K562 (cell line): ENCODE data around the gene PSMD2. TPM values are rescaled to one million over a fixed set of nuclear protein-coding genes. Genes with fewer than 3 reads are reported as not detected.

Experiments used
- ATAC-seq: fragments of 200-7000 bp; cut with Tn5 transposase; 3 replicates; pipeline ENCODE4 v1.9.1; 2020; ENCODE audit warnings: moderate library complexity
- BruUV-seq: library from RNA; stranded (reverse); fragments of 400-500 nt; replicated peaks from 2 replicates; lab custom pipeline; 2021; lab: Mats Ljungman, UMichigan
- CTCF ChIA-PET: fragments of 300-600 bp; formaldehyde crosslinking; extraction: SDS; loops from one replicate; lab custom pipeline; 2021; ENCODE audit warnings: low intra/inter-chr PET ratio; lab: Yijun Ruan, JAX
- POLR2A ChIA-PET: fragments of 300-600, 350-650 bp; sonication (Branson Sonifier 250); formaldehyde crosslinking; extraction: SDS; loops from one replicate; lab custom pipeline; 2021; ENCODE audit warnings: antibody characterized with exemption, inconsistent platforms; lab: Yijun Ruan, JAX
- DNase-seq, 4 experiments: peaks; one replicate each; pipeline versions ENCODE4 v3.0.0 to v3.0.0-alpha.2; 2011 to 2018; ENCODE audit warnings: low spot score in 3 of 4, mixed read lengths in 3 of 4; ENCODE audit errors: extremely low read depth in 1 of 4
- FAIRE-seq: peaks from 2 replicates; lab custom pipeline; 2011; peaks lifted over from hg19 to GRCh38; lab: Jason Lieb, UNC
- H2AFZ ChIP-seq: 2 replicates; pipeline ENCODE4 v1.6.0; 2011; ENCODE audit warnings: low read depth, low read length, control low read depth, inconsistent platforms
- H3K27ac ChIP-seq: fragments of 200-600 bp; 3 replicates; pipeline ENCODE4 v1.8.0; 2011; ENCODE audit warnings: low read depth, mild to moderate bottlenecking, control low read depth, inconsistent platforms, low read length, moderate library complexity, mixed read lengths; ENCODE audit errors: extremely low read depth
- H3K27me3 ChIP-seq, 2 experiments: fragments of 300-600 bp in 1 of 2; 2 replicates in 1 of 2; 3 replicates in 1 of 2; pipeline versions ENCODE4 v1.6.0 to v1.8.0; 2011; ENCODE audit warnings: inconsistent platforms in 2 of 2, low read length in 2 of 2, mild to moderate bottlenecking in 1 of 2, mixed read lengths in 1 of 2, moderate library complexity in 1 of 2; ENCODE audit not compliant: control insufficient read depth in 2 of 2, insufficient read depth in 2 of 2
- H3K36me3 ChIP-seq: fragments of 300-600 bp; 3 replicates; pipeline ENCODE4 v1.8.0; 2011; ENCODE audit warnings: mild to moderate bottlenecking, low read length, inconsistent platforms; ENCODE audit not compliant: control insufficient read depth, insufficient read depth
- H3K4me1 ChIP-seq, 2 experiments: fragments of 200-600 bp in 1 of 2; replicated peaks in 1 of 2; 2 replicates in 1 of 2; 3 replicates in 1 of 2; pipeline versions ENCODE4 v1.5.1 to v1.8.0; 2011; ENCODE audit warnings: inconsistent platforms in 2 of 2, low read length in 2 of 2, mild to moderate bottlenecking in 1 of 2, mixed read lengths in 1 of 2, moderate library complexity in 1 of 2; ENCODE audit not compliant: control insufficient read depth in 2 of 2, insufficient read depth in 2 of 2
- H3K4me2 ChIP-seq: 2 replicates; pipeline ENCODE4 v1.6.1; 2011; ENCODE audit warnings: low read length, control low read depth, inconsistent platforms, mixed read lengths; ENCODE audit not compliant: insufficient read depth
- H3K4me3 ChIP-seq: fragments of 200-600 bp; sonication (generic), shearing (Covaris generic); 2 replicates; pipeline ENCODE4 v1.5.1; 2016; ENCODE audit warnings: control low read depth, inconsistent platforms
- H3K79me2 ChIP-seq: fragments of 200-600 bp; 3 replicates; pipeline ENCODE4 v1.8.0; 2011; ENCODE audit warnings: low read length, inconsistent platforms; ENCODE audit not compliant: control insufficient read depth, insufficient read depth
- H3K9ac ChIP-seq, 2 experiments: 2 replicates each; pipeline versions ENCODE4 v1.6.0 to v1.6.1; 2011; ENCODE audit warnings: low read depth in 2 of 2, low read length in 2 of 2, control low read depth in 1 of 2, inconsistent platforms in 1 of 2, mild to moderate bottlenecking in 1 of 2, mixed read lengths in 1 of 2; ENCODE audit not compliant: insufficient read depth in 1 of 2
- H3K9me1 ChIP-seq: one replicate; pipeline ENCODE4 v1.6.0; 2011; ENCODE audit warnings: inconsistent platforms, mild to moderate bottlenecking, low read length, moderate library complexity; ENCODE audit not compliant: control insufficient read depth, insufficient read depth
- H3K9me3 ChIP-seq: replicated peaks from 2 replicates; pipeline ENCODE4 v1.5.1; 2011; ENCODE audit warnings: low read depth, low read length, inconsistent platforms; ENCODE audit not compliant: control insufficient read depth, insufficient read depth
- H4K20me1 ChIP-seq: replicated peaks from 2 replicates; pipeline ENCODE4 v1.6.1; 2011; ENCODE audit warnings: low read length, inconsistent platforms, mixed read lengths; ENCODE audit not compliant: control insufficient read depth, insufficient read depth
- BMI1 ChIP-seq: fragments of 150-350 bp; IDR thresholded peaks from 2 replicates; pipeline ENCODE4 v1.6.1; 2014; ENCODE audit warnings: low read length
- FOXK1 ChIP-seq: sonication (generic); formaldehyde crosslinking; IDR thresholded peaks from 2 replicates; pipeline ENCODE4 v1.8.0; 2022; ENCODE audit warnings: missing genetic modification reagents, mild to moderate bottlenecking, borderline replicate concordance
- HNRNPL ChIP-seq: fragments of 200-400 bp; formaldehyde crosslinking; IDR thresholded peaks from 2 replicates; pipeline ENCODE4 v1.6.1; 2017; ENCODE audit warnings: low read depth, mild to moderate bottlenecking, low read length
- MCM2 ChIP-seq: fragments of 450-650 bp; IDR thresholded peaks from 2 replicates; pipeline ENCODE4 v1.6.1; 2017; ENCODE audit warnings: low read depth, mild to moderate bottlenecking
- MECOM ChIP-seq: fragments of 250-450 bp; sonication (Bioruptor Pico); IDR thresholded peaks from 2 replicates; pipeline ENCODE4 v1.8.0; 2022; ENCODE audit warnings: inconsistent platforms
- MED1 ChIP-seq: sonication (generic); formaldehyde crosslinking; IDR thresholded peaks from 2 replicates; pipeline ENCODE4 v1.8.1; 2023; ENCODE audit warnings: missing genetic modification reagents, borderline replicate concordance
- MXI1 ChIP-seq: IDR thresholded peaks from 2 replicates; pipeline ENCODE4 v1.6.1; 2011; ENCODE audit warnings: low read depth, mild to moderate bottlenecking, improper control_type of control experiment, low read length
- TEAD1 ChIP-seq, 2 experiments: fragments of 450-650 bp in 1 of 2; sonication (generic) in 1 of 2; formaldehyde crosslinking; IDR thresholded peaks; 2 replicates each; pipeline versions ENCODE4 v1.4.0 to v1.8.0; 2020 to 2022; ENCODE audit warnings: mild to moderate bottlenecking in 2 of 2, missing genetic modification reagents in 1 of 2
- ZNF165 ChIP-seq: fragments of 250-450 bp; sonication (Bioruptor Pico); IDR thresholded peaks from 2 replicates; pipeline ENCODE4 v1.4.0; 2020; ENCODE audit warnings: borderline replicate concordance
- ZNF253 ChIP-seq: fragments of 250-450 bp; sonication (Bioruptor Pico); conservative IDR thresholded peaks from 2 replicates; pipeline ENCODE4 v1.6.1; 2021; ENCODE audit warnings: mild to moderate bottlenecking
- ZNF324 ChIP-seq: fragments of 250-450 bp; sonication (Bioruptor Pico); IDR thresholded peaks from 2 replicates; pipeline ENCODE4 v1.4.0; 2020; ENCODE audit warnings: mild to moderate bottlenecking
- ZNF696 ChIP-seq: fragments of 250-450 bp; sonication (Bioruptor Pico); conservative IDR thresholded peaks from 2 replicates; pipeline ENCODE4 v1.4.0; 2020; ENCODE audit warnings: mild to moderate bottlenecking, moderate library complexity
- ZSCAN32 ChIP-seq: fragments of 450-650 bp; formaldehyde crosslinking; IDR thresholded peaks from 2 replicates; pipeline ENCODE4 v1.4.0; 2020; ENCODE audit warnings: mild to moderate bottlenecking, moderate library complexity
- WGBS: fragments of 100-300 bp; shearing (Covaris generic); methylation state at CpG from one replicate; pipeline ENCODE4 v1.1.6; 2016; ENCODE audit warnings: low coverage, mixed read lengths; ENCODE audit not compliant: insufficient coverage; ENCODE audit errors: missing lambda C conversion rate; 5-methylcytosine and 5-hydroxymethylcytosine counted together
- in situ Hi-C: fragments of 300-500 bp; cut with MboI; formaldehyde crosslinking; loops from 4 replicates; pipeline ENCODE4 v1.15.0; 2018; ENCODE audit warnings: inconsistent platforms, mixed read lengths
- intact Hi-C: fragments of 100-400 bp; cut with micrococcal nuclease; formaldehyde crosslinking; loops from 2 replicates; pipeline ENCODE4 v1.14.2; 2022
- polyA plus RNA-seq, 8 experiments: library from polyadenylated mRNA; depleted of rRNA in 4 of 8; stranded (reverse) in 5 of 8; unstranded in 3 of 8; fragments of >200 nt; fragmentation: Nextera tagmentation in 2 of 8; fragmentation: Illumina TruSeq in 1 of 8; extraction: Ambion mirVana in 2 of 8; extraction: Trizol in 1 of 8; gene quantifications; 2 replicates each; pipeline versions ENCODE4 v1.2.1 to v1.2.3, GENCODE V29; 2011 to 2014; ENCODE audit warnings: inconsistent platforms in 1 of 8, missing spikeins in 1 of 8
- total RNA-seq, 7 experiments: library from RNA; depleted of rRNA in 6 of 7; stranded (reverse); fragments of >200 nt in 6 of 7; fragmentation: Illumina TruSeq in 2 of 7; extraction: Trizol in 2 of 7; gene quantifications; 2 replicates each; pipeline versions ENCODE4 v1.2.1 to v1.2.3, GENCODE V29; 2011 to 2021; ENCODE audit warnings: low replicate concordance in 1 of 7
- TF ChIP-seq, protein P1 (sequence below): sonication (generic); formaldehyde crosslinking; IDR thresholded peaks from 2 replicates; pipeline ENCODE4 v1.9.0; 2022; ENCODE audit warnings: mild to moderate bottlenecking, missing genetic modification reagents
- TF ChIP-seq, protein P2 (sequence below): sonication (generic); formaldehyde crosslinking; IDR thresholded peaks from 2 replicates; pipeline ENCODE4 v1.9.0; 2022; ENCODE audit warnings: mild to moderate bottlenecking, missing genetic modification reagents
- TF ChIP-seq, protein P3 (sequence below), 3 experiments: fragments of 200-800 bp in 1 of 3; sonication (Bioruptor generic) in 1 of 3; sonication (generic) in 1 of 3; formaldehyde crosslinking in 1 of 3; IDR thresholded peaks; 2 replicates each; pipeline versions ENCODE4 v1.6.1 to v1.8.0; 2016 to 2022; ENCODE audit warnings: mild to moderate bottlenecking in 2 of 3, missing compliant biosample characterization in 2 of 3, missing genetic modification characterization in 2 of 3, missing genetic modification reagents in 1 of 3
- TF ChIP-seq, protein P4 (sequence below): fragments of 450-650 bp; IDR thresholded peaks from 2 replicates; pipeline ENCODE4 v1.7.1; 2018; ENCODE audit warnings: mild to moderate bottlenecking, low read depth; ENCODE audit not compliant: partially characterized antibody

PSMD2 gene
- total and polyA plus RNA-seq, 9 of the 15 experiments (the other 6 are each of a cell fraction or from before 2014, with no cell fraction given), result 152 to 484 (median 295) TPM

DNA sequence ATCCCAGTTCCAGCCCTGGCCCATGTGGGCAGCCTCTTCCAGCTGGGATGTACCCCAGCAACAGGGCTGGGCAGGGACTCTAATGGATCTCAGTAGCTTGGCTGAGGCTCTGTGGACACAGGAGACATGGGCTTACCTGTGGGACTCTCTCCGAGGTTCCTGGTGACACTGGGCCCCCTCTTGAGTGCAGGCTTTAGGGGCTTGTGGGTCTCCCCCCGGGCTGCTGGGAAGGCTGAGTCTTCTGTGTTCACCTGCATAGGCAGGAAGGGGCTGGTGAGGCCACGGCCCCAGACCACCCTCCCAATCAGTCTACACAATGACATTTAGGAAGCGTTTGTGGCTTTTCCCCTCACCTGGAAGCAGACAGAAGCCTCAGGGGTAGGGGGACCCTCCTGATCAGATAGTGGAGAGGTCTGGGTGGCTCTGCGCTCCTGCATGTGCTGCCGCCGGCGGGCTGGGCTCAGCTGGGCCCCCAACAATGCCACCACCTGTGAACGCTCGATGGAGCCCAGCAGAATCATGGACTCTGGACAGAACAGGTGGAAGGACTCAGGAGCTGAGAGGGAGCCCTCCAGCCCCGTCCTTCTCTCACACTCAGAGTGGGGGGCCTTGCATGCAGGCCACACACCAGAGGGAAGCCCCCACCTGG lies 54.0 kb downstream of the PSMD2 start:
- peaks cover 34 to 69% of the 10 kb centered on the region in 2 experiments for H3K4me1 ChIP-seq
- H3K9me1 ChIP-seq, result no peaks in the 10 kb centered on the region
- intact Hi-C loops, result no loop called here
- no peaks in the 10 kb centered on the region for H3K79me2 ChIP-seq
- H2AFZ ChIP-seq, result no peak overlapping the region
- H4K20me1 ChIP-seq, result no peaks in the 10 kb centered on the region
- no peak overlapping the region for H3K4me3 ChIP-seq
- ATAC-seq, result no peak
- TF ChIP-seq, protein P1, sequence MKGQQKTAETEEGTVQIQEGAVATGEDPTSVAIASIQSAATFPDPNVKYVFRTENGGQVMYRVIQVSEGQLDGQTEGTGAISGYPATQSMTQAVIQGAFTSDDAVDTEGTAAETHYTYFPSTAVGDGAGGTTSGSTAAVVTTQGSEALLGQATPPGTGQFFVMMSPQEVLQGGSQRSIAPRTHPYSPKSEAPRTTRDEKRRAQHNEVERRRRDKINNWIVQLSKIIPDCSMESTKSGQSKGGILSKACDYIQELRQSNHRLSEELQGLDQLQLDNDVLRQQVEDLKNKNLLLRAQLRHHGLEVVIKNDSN (CRISPR knock-in tag), result no peak
- TF ChIP-seq MED1 (CRISPR knock-in tag), result no peak
- no peak for TF ChIP-seq HNRNPL
- TF ChIP-seq ZNF696 (CRISPR knock-in tag), result no peak
- TF ChIP-seq ZNF165 (CRISPR knock-in tag), result no peak
- TF ChIP-seq MECOM (CRISPR knock-in tag), result no peak
- no peak for TF ChIP-seq ZNF324
- TF ChIP-seq ZNF253 (CRISPR knock-in tag), result no peak
- TF ChIP-seq, protein P2, sequence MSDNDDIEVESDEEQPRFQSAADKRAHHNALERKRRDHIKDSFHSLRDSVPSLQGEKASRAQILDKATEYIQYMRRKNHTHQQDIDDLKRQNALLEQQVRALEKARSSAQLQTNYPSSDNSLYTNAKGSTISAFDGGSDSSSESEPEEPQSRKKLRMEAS (CRISPR knock-in tag), result no peak
- no peak for TF ChIP-seq TEAD1 (CRISPR knock-in tag; IDR thresholded peaks at IDR 0.05)
- TF ChIP-seq ZSCAN32 (CRISPR knock-in tag), result no peak
- TF ChIP-seq, protein P3, sequence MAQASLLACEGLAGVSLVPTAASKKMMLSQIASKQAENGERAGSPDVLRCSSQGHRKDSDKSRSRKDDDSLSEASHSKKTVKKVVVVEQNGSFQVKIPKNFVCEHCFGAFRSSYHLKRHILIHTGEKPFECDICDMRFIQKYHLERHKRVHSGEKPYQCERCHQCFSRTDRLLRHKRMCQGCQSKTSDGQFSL (CRISPR knock-in tag; IDR thresholded peaks at IDR 0.05), result no peak
- TF ChIP-seq, protein P3 (tag; IDR thresholded peaks at IDR 0.05), result no peak
- TF ChIP-seq MXI1, result no peak
- no peak for TF ChIP-seq MCM2
- no peak for TF ChIP-seq BMI1
- TF ChIP-seq, protein P4, sequence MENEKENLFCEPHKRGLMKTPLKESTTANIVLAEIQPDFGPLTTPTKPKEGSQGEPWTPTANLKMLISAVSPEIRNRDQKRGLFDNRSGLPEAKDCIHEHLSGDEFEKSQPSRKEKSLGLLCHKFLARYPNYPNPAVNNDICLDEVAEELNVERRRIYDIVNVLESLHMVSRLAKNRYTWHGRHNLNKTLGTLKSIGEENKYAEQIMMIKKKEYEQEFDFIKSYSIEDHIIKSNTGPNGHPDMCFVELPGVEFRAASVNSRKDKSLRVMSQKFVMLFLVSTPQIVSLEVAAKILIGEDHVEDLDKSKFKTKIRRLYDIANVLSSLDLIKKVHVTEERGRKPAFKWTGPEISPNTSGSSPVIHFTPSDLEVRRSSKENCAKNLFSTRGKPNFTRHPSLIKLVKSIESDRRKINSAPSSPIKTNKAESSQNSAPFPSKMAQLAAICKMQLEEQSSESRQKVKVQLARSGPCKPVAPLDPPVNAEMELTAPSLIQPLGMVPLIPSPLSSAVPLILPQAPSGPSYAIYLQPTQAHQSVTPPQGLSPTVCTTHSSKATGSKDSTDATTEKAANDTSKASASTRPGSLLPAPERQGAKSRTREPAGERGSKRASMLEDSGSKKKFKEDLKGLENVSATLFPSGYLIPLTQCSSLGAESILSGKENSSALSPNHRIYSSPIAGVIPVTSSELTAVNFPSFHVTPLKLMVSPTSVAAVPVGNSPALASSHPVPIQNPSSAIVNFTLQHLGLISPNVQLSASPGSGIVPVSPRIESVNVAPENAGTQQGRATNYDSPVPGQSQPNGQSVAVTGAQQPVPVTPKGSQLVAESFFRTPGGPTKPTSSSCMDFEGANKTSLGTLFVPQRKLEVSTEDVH, result no peak
- no peak for TF ChIP-seq FOXK1 (CRISPR knock-in tag)
- CTCF ChIA-PET, result no interaction called here
- no peak overlapping the region for H3K27ac ChIP-seq
- in situ Hi-C loops, result no loop called here
- POLR2A ChIA-PET, result interaction anchor here (0.9 to 1.5 kb wide), 3 partner anchors 7 to 11 kb away, joined by 4 to 6 read pairs (median 5); no protein-coding TSS in a partner anchor
- FAIRE-seq, result no peak
- no peaks in the 10 kb centered on the region for H3K9me3 ChIP-seq
- WGBS, result 86% methylated on average over 11 of the region's 11 CpGs
- BruUV-seq, result no TSS peak
- peak overlapping the region in 1 of 2 experiments; percentile 62; a peak in 2 of 4 replicates for H3K9ac ChIP-seq
- H3K4me2 ChIP-seq, result no peak overlapping the region
- H3K36me3 ChIP-seq, result peaks cover 77% of the 10 kb centered on the region; the same call in 2 of the 3 replicates
- no peak for DNase-seq
- H3K27me3 ChIP-seq, result no peaks in the 10 kb centered on the region
